Left ventricle myocardium inferior (tissue), 1 donor: ENCODE data around the gene AURKA. TPM values are rescaled to one million over a fixed set of nuclear protein-coding genes. Genes with fewer than 3 reads are reported as not detected.
"Not testable (repeated sequence)": the region's sequence is repeated elsewhere in the genome, so short reads cannot be mapped to it uniquely, and the experiment has no call there.

Experiments used
- DNase-seq: peaks from one replicate; pipeline ENCODE4 v3.0.0-alpha.2; 2020
- H3K27ac ChIP-seq: fragments of 200-600 bp; replicated peaks from 2 replicates; pipeline ENCODE4 v1.8.0; 2021
- H3K27me3 ChIP-seq: fragments of 200-600 bp; 2 replicates; pipeline ENCODE4 v1.8.0; 2021; ENCODE audit warnings: low read depth
- H3K36me3 ChIP-seq: fragments of 200-600 bp; 2 replicates; pipeline ENCODE4 v1.8.0; 2021
- H3K4me1 ChIP-seq: fragments of 200-600 bp; 2 replicates; pipeline ENCODE4 v1.8.0; 2021
- H3K4me3 ChIP-seq: fragments of 200-600 bp; 2 replicates; pipeline ENCODE4 v1.8.0; 2021; ENCODE audit warnings: mild to moderate bottlenecking, moderate library complexity
- H3K9me3 ChIP-seq: fragments of 200-600 bp; replicated peaks from 2 replicates; pipeline ENCODE4 v1.8.0; 2021
- CTCF ChIP-seq: fragments of 200-600 bp; IDR thresholded peaks from 2 replicates; pipeline ENCODE4 v1.8.0; 2021; ENCODE audit warnings: antibody characterized with exemption, mild to moderate bottlenecking, borderline replicate concordance
- intact Hi-C: fragments of 100-400 bp; cut with micrococcal nuclease; formaldehyde crosslinking; loops from one replicate; pipeline ENCODE4 v1.11.0; 2022
- total RNA-seq: library from RNA; stranded (reverse); fragmentation: NEBNext Ultra II Directional; extraction: Animal tissue kit (Norgen Biotek cat#: 25700); gene quantifications from one replicate; pipeline ENCODE4 v1.2.1, GENCODE V29; 2021
- donor health status: DM: no; HTN: yes; CAD: no; lungs with severe emphysema.

Gene AURKA
- total RNA-seq, 1 donor from 2014 or later: 7.8 TPM

GRCh38 chr20:56417402-56417801 lies 25.4 kb upstream of the AURKA start:
- H3K27me3 ChIP-seq: no peaks in the 10 kb centered on the region
- no peak for TF ChIP-seq CTCF
- H3K4me3 ChIP-seq: no peak overlapping the region
- DNase-seq: no peak
- intact Hi-C loops: no loop called here
- no peaks in the 10 kb centered on the region for H3K36me3 ChIP-seq
- peaks cover 6% of the 10 kb centered on the region for H3K4me1 ChIP-seq
- H3K9me3 ChIP-seq: no peaks in the 10 kb centered on the region
- peak overlapping the region; percentile 85 for H3K27ac ChIP-seq

GRCh38 chr20:56414842-56415765 lies 23.1 kb upstream of the AURKA start:
- Histone ChIP-seq H3K27ac (no peak overlapping the region), H3K27me3 (no peaks in the 10 kb centered on the region), H3K36me3 (no peaks in the 10 kb centered on the region), H3K4me1 (peaks cover 21% of the 10 kb centered on the region), H3K9me3 (no peaks in the 10 kb centered on the region), H3K4me3 (no peak overlapping the region)
- no peak for TF ChIP-seq CTCF
- intact Hi-C loops: no loop called here
- DNase-seq: no peak

- H3K4me3 ChIP-seq: peak overlapping the region; percentile 43
- TF ChIP-seq CTCF: no peak
These were observed 20.9 kb upstream of the AURKA start for GRCh38 chr20:56412949-56413348.

GRCh38 chr20:56412473-56412790 lies 20.4 kb upstream of the AURKA start:
- Histone ChIP-seq H3K9me3 (no peaks in the 10 kb centered on the region), H3K4me1 (peaks cover 37% of the 10 kb centered on the region), H3K27me3 (no peaks in the 10 kb centered on the region), H3K36me3 (peaks cover 5% of the 10 kb centered on the region), H3K27ac (peak overlapping the region; percentile 75), H3K4me3 (peak overlapping the region; percentile 43)
- TF ChIP-seq CTCF: no peak
- intact Hi-C loops: no loop called here
- DNase-seq: no peak

More at GRCh38 chr20:56412949-56413348, 20.9 kb upstream of the AURKA start:
- intact Hi-C loops: no loop called here
- no peaks in the 10 kb centered on the region for H3K9me3 ChIP-seq
- H3K4me1 ChIP-seq: peaks cover 37% of the 10 kb centered on the region
- peak overlapping the region; percentile 75 for H3K27ac ChIP-seq
- DNase-seq: no peak
- H3K27me3 ChIP-seq: no peaks in the 10 kb centered on the region
- H3K36me3 ChIP-seq: no peaks in the 10 kb centered on the region

- Histone ChIP-seq H3K27me3 (no peaks in the 10 kb centered on the region), H3K27ac (peak within 1 kb of the TSS; percentile 75), H3K4me3 (peak within 1 kb of the TSS; percentile 43), H3K9me3 (no peaks in the 10 kb centered on the region), H3K36me3 (peaks cover 10% of the 10 kb centered on the region), H3K4me1 (peaks cover 42% of the 10 kb centered on the region)
- intact Hi-C loops: no loop called here
- DNase-seq: no peak
- no peak for TF ChIP-seq CTCF
These were observed 19.9 kb upstream of the AURKA start, which contains the start of gene CASS4 for GRCh38 chr20:56411759-56412472. Gene CASS4 (plus strand): TSS chr20:56412260. CDS start chr20:56412459, 199 bp downstream.

- H3K27me3 ChIP-seq, DNase-seq, H3K9me3 ChIP-seq, H3K4me3 ChIP-seq, intact Hi-C loops: not testable (repeated sequence)
- Histone ChIP-seq H3K27ac (peak overlapping the region; percentile 75), H3K36me3 (peaks cover 16% of the 10 kb centered on the region), H3K4me1 (peaks cover 47% of the 10 kb centered on the region)
These were observed 19.3 kb upstream of the AURKA start for GRCh38 chr20:56411287-56411686.
